GM18907 (cell line): ENCODE measurements around the gene SH2D3A.

ENCODE experiments used
- ATAC-seq: cut with Tn5 transposase; IDR thresholded peaks from one replicate; pipeline ENCODE4 v1.9.1; 2021; ENCODE audit warnings: mild to moderate bottlenecking, moderate library complexity; ENCODE audit not compliant: unreplicated experiment

The SH2D3A gene

DNA sequence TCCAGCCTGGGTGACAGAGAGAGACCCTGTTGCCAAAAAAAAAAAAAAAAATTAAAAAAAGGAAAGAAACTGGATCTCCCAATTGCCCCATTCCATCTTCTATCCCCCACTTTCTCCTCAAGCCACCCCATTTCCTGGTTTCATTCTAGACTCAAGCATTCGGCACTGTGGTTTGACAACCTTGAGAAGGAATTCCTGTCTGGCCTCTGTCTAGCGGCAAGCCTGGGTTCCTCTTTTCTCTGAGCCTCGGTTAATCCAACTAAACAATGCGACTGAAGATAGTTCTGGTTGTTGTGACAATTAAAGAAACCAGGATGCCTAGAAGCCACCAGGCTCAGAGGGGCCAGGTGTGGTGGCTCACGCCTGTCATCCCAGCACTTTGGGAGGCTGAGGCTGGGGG lies 43.5 kb downstream of the SH2D3A start:
- ATAC-seq, result no peak

GRCh38 chr19:6723108-6723618 lies 44.1 kb downstream of the SH2D3A start:
- no peak for ATAC-seq

GRCh38 chr19:6721773-6722172 lies 45.5 kb downstream of the SH2D3A start:
- ATAC-seq, result no peak

DNA sequence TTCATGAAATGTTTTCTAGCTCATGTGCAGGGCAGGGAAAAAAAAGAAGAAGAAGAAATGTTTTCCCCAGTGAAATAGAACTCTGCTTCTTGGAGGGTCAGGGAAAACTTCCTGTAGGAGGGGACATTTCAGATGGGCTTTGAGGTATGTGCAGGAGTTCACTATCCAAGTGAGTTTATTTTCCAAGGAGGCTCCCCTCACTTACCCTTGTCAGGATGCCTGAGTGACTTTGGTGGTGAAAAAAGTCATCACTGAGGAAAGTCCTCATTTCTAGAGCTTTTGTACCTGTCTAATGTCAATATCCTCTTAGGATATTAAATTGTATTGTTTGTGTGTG lies 46.1 kb downstream of the SH2D3A start:
- ATAC-seq, result no peak

- ATAC-seq, result no peak
Observed at GRCh38 chr19:6720369-6721137, 46.7 kb downstream of the SH2D3A start, which contains the start of gene C3. TSS of gene C3 (minus strand) at chr19:6720650. CDS start at chr19:6720589, 61 bp downstream.

DNA sequence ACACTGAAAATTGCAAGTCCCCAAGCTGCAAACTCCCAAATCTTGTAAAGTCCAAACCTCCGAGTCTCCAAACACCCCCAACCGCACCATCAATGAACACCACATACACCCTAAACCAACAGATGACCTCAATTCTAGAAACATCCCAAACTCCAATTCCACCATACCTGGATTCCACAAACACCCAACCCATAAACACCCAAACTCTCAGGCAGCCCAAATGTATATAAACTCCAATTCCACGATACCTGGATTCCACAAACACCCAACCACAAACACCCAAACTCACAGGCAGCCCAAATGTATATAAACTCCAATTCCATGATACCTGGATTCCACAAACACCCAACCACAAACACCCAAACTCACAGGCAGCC lies 47.3 kb downstream of the SH2D3A start:
- ATAC-seq, result no peak

GRCh38 chr19:6719540-6719861 lies 47.7 kb downstream of the SH2D3A start:
- no peak for ATAC-seq

- no peak for ATAC-seq
Observed at GRCh38 chr19:6718741-6719539, 48.3 kb downstream of the SH2D3A start.

GRCh38 chr19:6718111-6718740 lies 49.0 kb downstream of the SH2D3A start:
- no peak for ATAC-seq

DNA sequence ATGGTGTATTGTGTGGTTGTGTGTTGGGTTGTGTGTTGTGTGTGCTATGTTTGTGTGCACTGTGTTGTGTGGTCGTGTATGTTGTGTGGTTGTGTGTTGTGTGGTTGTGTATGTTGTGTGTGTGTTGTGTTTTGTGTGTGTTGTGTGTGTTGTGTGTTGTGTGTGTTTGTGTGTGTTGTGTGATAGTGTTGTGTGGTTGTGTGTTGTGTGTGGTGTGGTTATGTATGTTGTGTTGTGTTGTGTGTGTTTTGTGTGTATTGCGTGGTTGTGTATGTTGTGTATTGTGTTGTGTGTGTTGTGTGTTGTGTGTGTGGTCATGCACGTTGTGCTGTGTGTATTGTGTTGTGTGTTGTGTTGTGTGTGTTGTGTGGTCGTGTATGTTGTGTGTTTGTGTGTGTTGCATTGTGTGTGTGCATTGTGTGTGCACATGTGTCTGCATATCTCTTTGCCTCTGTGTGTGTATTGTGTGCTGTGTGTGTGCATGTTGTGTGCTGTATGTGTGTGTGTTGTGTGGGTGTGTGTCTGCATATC lies 49.7 kb downstream of the SH2D3A start:
- no peak for ATAC-seq

DNA sequence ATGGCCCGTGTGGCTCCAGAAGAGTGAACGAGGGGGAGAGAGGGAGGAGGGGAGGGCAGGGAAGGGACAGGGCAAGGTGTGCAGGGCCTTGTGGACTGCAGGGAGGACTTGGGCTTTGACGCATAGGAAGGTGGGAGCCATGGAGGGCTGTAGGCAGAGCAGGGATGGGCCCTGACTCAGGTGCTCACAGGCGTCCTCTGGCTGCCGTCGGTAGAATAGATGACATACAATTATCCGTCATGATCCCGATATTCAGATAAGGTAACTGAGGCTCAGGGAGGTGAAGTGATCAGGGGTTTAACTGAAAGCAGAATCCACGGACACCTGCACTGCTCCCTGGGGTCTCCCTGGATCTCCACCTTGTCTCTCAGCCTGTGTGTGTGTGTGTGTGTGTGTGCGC lies 50.2 kb downstream of the SH2D3A start:
- ATAC-seq, result no peak

GRCh38 chr19:6716610-6716970 lies 50.6 kb downstream of the SH2D3A start:
- no peak for ATAC-seq

DNA sequence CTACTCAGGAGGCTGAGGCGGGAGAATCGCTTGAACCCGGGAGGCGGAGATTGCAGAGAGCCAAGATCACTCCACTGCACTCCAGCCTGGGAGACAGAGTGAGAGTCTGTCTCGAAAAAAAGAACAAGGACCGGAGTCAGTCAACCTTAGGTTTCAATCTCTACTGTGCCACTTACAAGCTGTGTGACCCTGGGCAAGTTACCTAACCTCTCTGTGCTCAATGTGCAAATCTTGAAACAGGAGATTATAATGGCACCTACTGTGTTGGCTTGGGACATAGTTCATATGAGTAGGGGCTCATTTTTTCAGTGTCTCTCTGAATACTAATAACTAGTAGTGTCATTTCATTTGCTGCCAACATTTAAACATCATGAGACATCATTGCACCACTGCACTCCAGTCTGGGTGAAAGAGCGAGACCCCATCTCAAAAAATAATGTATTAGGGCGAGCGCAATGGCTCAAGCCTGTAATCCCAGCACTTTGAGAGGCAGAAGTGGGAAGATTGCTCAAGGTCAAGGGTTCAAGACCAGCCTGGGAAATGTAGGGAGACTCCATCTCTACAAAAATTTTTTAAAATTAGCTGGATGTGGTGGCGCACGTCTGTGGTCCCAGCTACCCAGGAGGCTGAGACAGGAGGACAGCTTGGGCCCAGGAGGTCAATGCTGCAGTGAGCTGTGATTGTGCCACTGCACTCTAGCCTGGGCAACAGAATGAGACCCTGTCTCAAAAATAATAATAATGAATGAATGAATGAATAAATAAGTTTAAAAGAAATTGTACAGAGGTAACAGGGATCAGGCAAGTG lies 52.3 kb downstream of the SH2D3A start:
- ATAC-seq, result no peak

DNA sequence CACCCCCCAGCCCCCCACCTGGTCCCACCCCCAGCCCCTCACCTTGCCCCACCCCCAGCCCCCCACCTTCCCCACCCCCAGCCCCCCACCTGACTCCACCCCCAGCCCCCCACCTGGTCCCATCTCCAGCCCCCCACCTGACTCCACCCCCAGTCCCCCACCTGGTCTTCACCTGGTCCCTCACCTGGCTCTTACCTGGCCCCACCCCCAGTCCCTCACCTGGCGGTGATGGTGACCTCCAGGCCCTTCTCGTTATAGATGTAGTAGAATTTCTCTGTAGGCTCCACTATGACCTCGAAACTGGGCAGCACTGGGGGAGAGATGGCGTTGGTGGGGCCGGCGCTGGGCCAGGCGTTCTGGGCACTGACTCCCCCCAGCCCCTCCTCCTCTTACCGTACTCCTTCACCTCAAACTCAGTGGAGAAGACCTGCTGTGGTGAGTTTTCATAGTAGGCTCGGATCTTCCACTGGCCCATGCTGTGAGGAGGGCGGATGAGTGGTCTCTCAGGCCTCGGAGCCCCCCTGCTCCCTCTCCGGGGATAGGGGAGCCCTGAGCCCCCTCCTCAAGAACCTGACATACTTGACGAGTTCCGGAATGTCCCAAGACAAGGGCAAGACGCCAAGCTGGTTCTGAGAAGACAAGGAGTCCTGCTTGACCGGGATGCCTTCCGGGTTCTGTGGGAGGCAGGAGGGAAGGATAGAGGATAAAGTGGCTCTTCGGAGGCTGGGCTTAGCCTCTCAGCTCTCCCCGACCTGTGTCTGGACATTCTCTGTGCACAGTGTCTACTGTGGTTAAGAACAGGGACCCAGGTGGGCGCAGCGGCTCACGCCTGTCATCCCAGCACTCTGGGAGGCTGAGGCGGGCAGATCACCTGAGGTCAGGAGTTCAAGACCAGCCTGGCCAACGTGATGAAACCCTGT lies 53.2 kb downstream of the SH2D3A start:
- ATAC-seq, result no peak

GRCh38 chr19:6712692-6713670 lies 54.3 kb downstream of the SH2D3A start:
- ATAC-seq, result no peak

DNA sequence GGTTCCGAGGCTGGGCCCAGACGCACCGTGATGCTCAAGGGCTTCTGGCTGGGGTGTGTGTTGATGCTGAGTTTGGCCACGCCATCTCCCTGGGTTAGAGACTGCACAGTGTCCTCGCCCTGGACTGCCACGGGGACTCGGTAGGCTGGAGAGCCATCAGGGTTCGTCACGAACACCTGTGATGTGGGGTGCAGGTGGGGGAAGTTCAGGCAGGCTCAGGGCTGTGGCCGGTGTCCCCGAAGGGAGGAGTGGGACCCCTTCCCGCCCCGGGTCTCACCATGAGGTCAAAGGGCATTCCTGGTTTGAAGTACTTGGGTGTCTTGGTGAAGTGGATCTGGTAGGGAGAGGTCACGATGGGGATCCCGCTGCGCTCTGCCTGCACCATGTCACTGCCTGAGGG lies 55.0 kb downstream of the SH2D3A start:
- ATAC-seq, result no peak

DNA sequence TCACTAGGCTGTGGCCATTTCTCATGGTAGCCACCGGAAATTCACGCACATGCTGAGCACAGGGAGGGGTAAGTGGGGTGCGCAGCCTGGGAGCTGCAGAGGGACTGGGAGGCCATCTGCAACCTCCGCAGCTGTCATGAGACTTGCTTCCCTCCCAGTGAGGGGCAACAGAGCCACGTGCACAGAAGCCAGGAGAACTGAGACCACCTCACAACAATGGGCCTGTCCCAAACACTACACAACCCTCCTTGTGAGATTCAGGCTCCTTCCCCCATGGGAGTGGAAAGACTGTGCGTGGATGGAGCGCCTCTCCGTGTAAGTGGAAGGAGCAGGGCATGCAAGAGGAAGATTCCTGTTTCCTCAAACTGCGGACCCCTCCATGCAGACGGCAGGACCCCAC lies 55.6 kb downstream of the SH2D3A start:
- ATAC-seq, result no peak

DNA sequence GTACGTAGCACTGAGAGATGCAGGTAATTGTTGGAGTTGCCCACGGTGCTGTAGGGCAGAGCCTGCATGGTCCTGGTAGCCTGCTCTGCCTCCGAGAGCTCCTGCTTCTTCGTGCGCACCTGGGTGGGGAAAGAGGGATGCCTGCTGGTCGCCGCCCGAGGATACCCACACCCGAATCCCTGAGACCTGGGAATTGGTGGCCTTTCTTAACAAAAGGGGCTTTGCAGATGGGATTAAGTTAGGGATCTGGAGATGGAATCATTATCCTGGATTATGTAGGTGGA lies 56.2 kb downstream of the SH2D3A start:
- no peak for ATAC-seq
